ENCODE results near the gene PTPN1. TPM values are rescaled to one million over a fixed set of nuclear protein-coding genes. Genes with fewer than 3 reads are reported as not detected.

PTPN1 gene
- total RNA-seq, 2 donors from 2014 or later, result 31.3 to 33.9 TPM

DNA sequence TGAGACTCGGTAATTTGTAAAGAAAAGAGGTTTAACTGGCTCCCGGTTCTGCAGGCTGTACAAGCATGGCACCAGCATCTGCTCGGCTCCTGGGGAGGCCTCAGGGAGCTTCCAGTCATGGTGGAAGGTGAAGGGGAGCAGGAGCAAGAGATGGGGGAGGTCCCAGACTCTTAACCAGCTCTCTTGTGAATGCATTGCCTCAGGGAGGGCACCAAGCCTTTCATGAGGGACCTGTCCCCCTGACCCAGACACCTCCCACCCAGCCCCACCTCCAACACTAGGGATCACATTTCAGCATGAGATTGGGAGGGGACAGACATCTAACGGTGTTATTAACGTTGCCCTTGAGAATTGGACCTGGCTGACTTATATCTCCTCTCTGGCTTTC lies 68.6 kb downstream of the PTPN1 start:
- no peak for ATAC-seq
- DNase-seq, result no peak
- intact Hi-C loops (cut with DNase I, micrococcal nuclease), result loop anchor here (5.0 to 10.0 kb wide), 4 partner anchors 74 to 394 kb away; no protein-coding TSS in a partner anchor

GRCh38 chr20:50579511-50579910 lies 69.3 kb downstream of the PTPN1 start:
- ATAC-seq (no peak), DNase-seq (no peak)
- intact Hi-C loops (cut with DNase I, micrococcal nuclease), result loop anchor here (5.0 to 10.0 kb wide), 4 partner anchors 75 to 395 kb away; no protein-coding TSS in a partner anchor

GRCh38 chr20:50580016-50580747 lies 70.0 kb downstream of the PTPN1 start:
- DNase-seq (peak; percentile 52 to 78), ATAC-seq (peak; percentile 13)
- intact Hi-C loops (cut with DNase I, micrococcal nuclease), result loop anchor here in 1 of 2 donors (5.0 kb wide), 1 partner anchor 103 kb away; no protein-coding TSS in a partner anchor

DNA sequence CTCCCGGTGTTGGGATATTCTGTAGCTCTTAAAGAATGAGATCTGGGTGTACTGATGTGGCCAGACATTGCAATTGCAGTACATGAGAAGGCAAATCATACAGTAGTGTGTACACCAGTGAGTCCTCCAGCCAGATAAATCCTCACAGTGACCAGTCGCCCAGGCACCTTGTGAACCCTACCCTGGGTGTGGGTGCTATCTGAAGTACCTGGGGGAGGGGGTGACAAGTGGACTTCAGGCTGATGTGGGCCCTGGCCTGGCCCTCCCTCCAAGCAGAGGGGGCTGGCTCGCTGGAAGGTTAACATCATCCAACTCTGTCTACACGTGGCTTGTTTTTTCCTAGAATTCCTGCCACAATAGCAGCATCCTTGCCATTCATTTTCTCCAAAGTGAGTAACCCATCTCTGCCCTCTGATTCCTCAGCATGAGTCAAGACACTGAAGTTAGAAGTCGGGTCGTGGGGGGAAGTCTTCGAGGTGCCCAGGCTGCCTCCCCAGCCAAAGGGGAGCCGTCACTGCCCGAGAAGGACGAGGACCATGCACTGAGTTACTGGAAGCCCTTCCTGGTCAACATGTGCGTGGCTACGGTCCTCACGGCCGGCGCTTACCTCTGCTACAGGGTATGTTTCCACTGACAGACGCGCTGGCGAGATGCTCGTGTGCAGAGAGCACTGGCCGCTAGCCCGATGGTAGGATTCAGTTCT lies 70.8 kb downstream of the PTPN1 start:
- DNase-seq (no peak), ATAC-seq (no peak)
- intact Hi-C loops (cut with DNase I, micrococcal nuclease), result loop anchor here in 1 of 2 donors (5.0 kb wide), 1 partner anchor 104 kb away; no protein-coding TSS in a partner anchor

- ATAC-seq (no peak), DNase-seq (no peak)
- intact Hi-C loops (cut with DNase I, micrococcal nuclease), result loop anchor here in 1 of 2 donors (5.0 kb wide), 1 partner anchor 105 kb away; no protein-coding TSS in a partner anchor
These were observed 71.9 kb downstream of the PTPN1 start for GRCh38 chr20:50582092-50582491.

- no peak for DNase-seq
- intact Hi-C loops (cut with DNase I, micrococcal nuclease), result loop anchor here in 1 of 2 donors (5.0 kb wide), 1 partner anchor 105 kb away; no protein-coding TSS in a partner anchor
- no peak for ATAC-seq
These were observed 72.5 kb downstream of the PTPN1 start for GRCh38 chr20:50582591-50583234.

- ATAC-seq (no peak), DNase-seq (no peak)
- intact Hi-C loops (cut with DNase I, micrococcal nuclease), result loop anchor here in 1 of 2 donors (5.0 kb wide), 1 partner anchor 106 kb away; no protein-coding TSS in a partner anchor
These were observed 73.4 kb downstream of the PTPN1 start for GRCh38 chr20:50583442-50584150.

GRCh38 chr20:50584687-50585086 lies 74.5 kb downstream of the PTPN1 start:
- intact Hi-C loops (cut with DNase I, micrococcal nuclease), result loop anchor here in 1 of 2 donors (5.0 kb wide), 1 partner anchor 107 kb away; no protein-coding TSS in a partner anchor
- ATAC-seq, result no peak
- DNase-seq, result no peak

DNA sequence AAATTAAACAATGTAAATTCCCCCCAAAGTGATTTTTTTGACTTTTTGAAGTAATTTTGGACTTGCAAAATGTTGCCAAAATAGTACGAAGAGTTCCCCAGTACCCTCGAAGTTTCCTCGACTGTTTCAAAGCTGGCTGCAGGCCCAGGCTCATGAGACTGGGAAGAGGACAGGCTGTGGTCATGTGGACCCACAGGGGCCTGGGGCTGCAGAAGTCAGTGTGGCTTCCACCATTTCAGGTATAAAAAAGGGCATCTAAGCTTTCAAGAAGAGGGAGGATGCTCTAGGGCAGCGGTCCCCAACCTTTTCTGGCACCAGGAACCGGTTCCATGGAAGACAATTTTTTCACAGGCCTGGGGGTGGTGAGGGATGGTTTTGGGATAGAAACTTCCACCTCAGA lies 75.0 kb downstream of the PTPN1 start:
- DNase-seq, result no peak
- no peak for ATAC-seq
- intact Hi-C loops (cut with DNase I, micrococcal nuclease), result no loop called here

DNA sequence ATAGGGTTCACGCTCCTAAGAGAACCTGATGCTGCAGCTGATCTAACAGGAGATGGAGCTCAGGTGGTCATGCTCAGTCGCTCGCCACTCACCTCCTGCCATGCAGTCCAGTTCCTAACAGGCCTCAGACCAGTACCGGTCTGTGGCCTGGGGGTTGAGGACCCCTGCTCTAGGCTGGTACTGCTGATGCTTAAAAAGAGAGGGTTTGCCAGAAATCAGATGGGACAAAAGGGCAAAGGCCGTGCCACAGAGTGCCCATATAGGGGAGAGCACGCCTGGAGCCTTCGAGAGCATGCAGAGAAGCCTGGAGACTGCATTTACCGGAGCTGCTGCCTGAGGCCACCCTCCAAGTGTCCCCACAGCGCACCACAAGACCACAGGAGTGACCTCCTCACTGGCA lies 75.5 kb downstream of the PTPN1 start:
- ATAC-seq, result no peak
- intact Hi-C loops (cut with DNase I, micrococcal nuclease), result no loop called here
- DNase-seq, result no peak

DNA sequence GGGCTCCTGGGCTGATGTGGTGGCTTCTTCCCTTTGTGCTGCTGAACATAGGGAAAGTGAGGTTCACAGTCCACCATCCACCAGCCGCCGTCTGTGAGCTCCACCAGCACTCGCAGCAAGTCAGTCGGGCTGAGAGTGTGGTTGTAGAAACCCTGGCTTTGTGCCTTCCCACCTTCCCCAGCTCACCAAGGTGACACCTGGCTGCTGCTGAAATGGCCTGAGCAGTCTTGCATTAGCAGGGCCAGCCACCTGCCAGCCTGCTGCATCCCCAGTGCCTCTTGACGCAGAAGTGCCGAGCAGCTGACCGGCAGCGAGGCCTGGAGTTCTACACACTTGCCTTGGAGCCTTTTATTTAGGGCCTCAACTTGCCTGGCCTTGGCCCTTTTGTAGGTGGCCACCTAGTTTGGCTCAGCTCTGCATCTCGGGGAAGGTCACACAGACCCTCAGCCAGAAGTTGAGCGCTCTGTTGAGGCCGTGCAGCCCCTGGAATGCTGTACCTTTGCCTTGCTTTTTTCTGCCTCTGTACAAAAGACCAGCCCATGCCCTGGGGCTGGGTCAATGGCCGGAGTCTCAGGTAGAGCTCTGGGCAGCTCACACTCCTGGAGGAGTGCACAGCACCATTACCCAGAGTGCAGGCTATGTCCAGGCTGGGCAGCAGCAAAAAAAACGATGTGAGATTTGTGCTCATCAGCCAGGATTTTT lies 76.5 kb downstream of the PTPN1 start:
- intact Hi-C loops (cut with DNase I, micrococcal nuclease), result no loop called here
- DNase-seq (no peak), ATAC-seq (no peak)

GRCh38 chr20:50587291-50587961 lies 77.2 kb downstream of the PTPN1 start:
- DNase-seq, result peak in 1 of 2 donors; percentile 70
- peak; percentile 61 for ATAC-seq
- intact Hi-C loops (cut with DNase I, micrococcal nuclease), result no loop called here

DNA sequence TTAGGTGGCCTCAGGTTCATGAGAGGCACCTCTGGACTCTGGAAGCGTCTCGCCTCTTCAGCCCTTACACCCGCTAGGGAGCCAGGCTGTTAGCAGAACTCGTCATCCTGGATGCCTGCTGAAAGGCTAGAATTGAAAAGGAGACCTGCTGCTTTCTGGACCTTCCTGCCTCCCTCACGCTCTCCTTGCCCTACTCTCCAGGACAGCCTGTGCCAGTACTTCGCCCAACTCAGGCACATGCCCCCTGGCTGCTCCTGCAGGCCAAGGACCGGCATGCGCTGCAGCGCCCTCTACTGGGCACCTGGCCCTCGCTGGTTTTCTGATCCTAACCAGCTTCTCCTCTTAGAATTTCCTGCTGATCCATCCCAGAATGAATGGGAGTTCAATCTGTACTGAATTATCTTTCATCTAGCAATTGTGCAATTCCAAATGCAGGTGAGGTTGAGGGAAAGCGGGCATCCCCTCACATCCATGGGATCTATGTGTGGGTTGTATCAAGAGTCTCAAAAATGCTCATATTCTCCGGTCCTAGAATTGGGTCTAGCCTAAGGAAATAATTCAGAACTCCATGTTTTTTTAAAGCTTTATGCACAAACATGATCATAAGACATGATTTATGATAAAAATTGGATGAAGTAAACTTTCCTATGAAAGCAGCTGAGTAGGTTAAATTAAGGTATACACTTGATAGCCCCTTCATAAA lies 78.0 kb downstream of the PTPN1 start:
- intact Hi-C loops (cut with DNase I, micrococcal nuclease), result no loop called here
- DNase-seq (peak; percentile 65 to 82), ATAC-seq (peak; percentile 69)

- DNase-seq (no peak), ATAC-seq (no peak)
- intact Hi-C loops (cut with DNase I, micrococcal nuclease), result no loop called here
These were observed 79.6 kb downstream of the PTPN1 start for GRCh38 chr20:50589548-50590347.

DNA sequence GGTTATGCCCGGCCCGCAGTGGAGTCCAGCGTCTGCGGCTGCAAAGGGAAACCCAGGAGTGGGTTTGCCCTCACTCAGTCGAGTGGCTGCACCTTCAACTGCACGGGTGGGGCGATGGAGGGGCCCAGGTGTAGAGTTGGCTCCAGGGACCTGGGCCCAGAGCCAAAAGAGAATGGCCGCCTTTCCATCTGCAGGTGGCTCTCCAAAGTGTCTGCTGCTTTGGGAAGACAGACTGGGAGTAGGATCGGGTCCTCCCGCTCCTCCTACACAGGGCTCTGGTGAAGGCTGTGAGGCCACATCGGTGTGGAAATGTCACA lies 80.1 kb downstream of the PTPN1 start:
- ATAC-seq (no peak), DNase-seq (no peak)
- intact Hi-C loops (cut with DNase I, micrococcal nuclease), result no loop called here

DNA sequence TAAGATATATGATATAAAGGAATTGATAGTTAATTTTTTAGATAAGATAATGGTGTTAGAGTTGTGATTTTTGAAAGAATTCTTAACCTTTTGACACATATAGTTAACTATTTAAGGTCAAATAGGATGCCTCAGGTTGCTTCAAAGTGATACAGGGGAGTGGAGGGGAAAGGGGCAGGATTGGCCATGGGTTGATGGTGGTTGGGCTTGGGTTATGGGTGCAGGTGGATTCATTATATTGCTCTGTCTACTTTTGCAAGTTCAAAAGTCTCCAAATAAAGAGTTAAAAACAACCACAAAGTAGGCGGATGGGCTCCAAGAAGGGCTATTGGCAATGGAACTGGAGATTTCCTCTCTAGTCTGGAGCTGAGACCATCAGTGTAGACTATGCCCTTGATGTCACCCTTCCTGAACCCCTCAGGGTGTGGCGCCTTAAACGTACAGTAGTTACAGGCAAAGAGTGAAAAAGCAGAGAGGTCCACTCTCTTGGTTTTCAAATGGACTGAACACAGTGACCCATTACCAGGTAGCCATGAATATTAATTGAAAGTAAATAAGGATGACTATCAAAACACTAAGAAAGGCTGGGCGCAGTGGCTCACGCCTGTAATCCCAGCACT lies 81.2 kb downstream of the PTPN1 start:
- DNase-seq (no peak), ATAC-seq (no peak)
- intact Hi-C loops (cut with DNase I, micrococcal nuclease), result no loop called here

All from left colon (tissue), 2 donors.